ENCODE measurements around the gene ARSG. TPM values are rescaled to one million over a fixed set of nuclear protein-coding genes. Genes with fewer than 3 reads are reported as not detected.

Gene ARSG
- total and polyA plus RNA-seq, 4 experiments from 2014 or later, result 10.4 to 19.1 (median 13.1) TPM

GRCh38 chr17:68462381-68463210 is 171.3 kb downstream of the ARSG start:
- H3K27me3 ChIP-seq (ENCODE audit: insufficient read depth, low read length), result no peaks in the 10 kb centered on the region
- no peak overlapping the region for H3K27ac ChIP-seq (ENCODE audit: low read depth, low read length)
- intact Hi-C loops (cut with micrococcal nuclease), result loop anchor here (1.0 to 10.0 kb wide), 8 partner anchors 26 to 748 kb away; partner anchors contain the start of gene NOL11
- H3K36me3 Mint-ChIP-seq, result no peaks in the 10 kb centered on the region
- POLR2A ChIA-PET (ENCODE audit: partially characterized antibody), result interaction anchor here (0.6 to 8.9 kb wide), 3 partner anchors 23 to 389 kb away, joined by 3 to 107 read pairs (median 5); no protein-coding TSS in a partner anchor
- CTCF ChIA-PET (ENCODE audit: partially characterized antibody), result interaction anchor here (0.9 to 9.3 kb wide), 10 partner anchors 10 to 290 kb away, joined by 3 to 142 read pairs (median 4); partner anchors contain the start of gene AMZ2
- H3K4me3 Mint-ChIP-seq, result peak overlapping the region in 3 of 8 donors; percentile 6 to 59 (median 18)
- H3K9me3 ChIP-seq (ENCODE audit: control insufficient read depth in 1 of 2, low read length in 2 of 2), result no peaks in the 10 kb centered on the region
- no peaks in the 10 kb centered on the region for H3K36me3 ChIP-seq (ENCODE audit: insufficient read depth, low read length)
- H3K27ac Mint-ChIP-seq, result peak overlapping the region in 6 of 7 donors; percentile 19 to 90 (median 66)
- H3K4me3 ChIP-seq (ENCODE audit: low read length in 2 of 2), result no peak overlapping the region
- no peaks in the 10 kb centered on the region for H3K27me3 Mint-ChIP-seq
- DNase-seq, result peak; percentile 73 to 78 (median 77)
- peaks cover 47% of the 10 kb centered on the region for H3K4me1 ChIP-seq (ENCODE audit: insufficient read depth, low read length)
- no peaks in the 10 kb centered on the region for H3K9me3 Mint-ChIP-seq
- H3K4me1 Mint-ChIP-seq, result peaks cover 38 to 55% (median 44%) of the 10 kb centered on the region in 4 donors

GRCh38 chr17:68463211-68464019 is 172.1 kb downstream of the ARSG start:
- CTCF ChIA-PET (ENCODE audit: partially characterized antibody), result interaction anchor here (0.7 to 6.3 kb wide), 17 partner anchors 15 to 504 kb away, joined by 3 to 77 read pairs (median 4); no protein-coding TSS in a partner anchor
- H3K27me3 Mint-ChIP-seq, result no peaks in the 10 kb centered on the region
- Histone ChIP-seq H3K9me3 (ENCODE audit: control insufficient read depth in 1 of 2, low read length in 2 of 2) (no peaks in the 10 kb centered on the region), H3K27ac (ENCODE audit: low read depth, low read length) (no peak overlapping the region), H3K4me3 (ENCODE audit: low read length in 2 of 2) (no peak overlapping the region), H3K36me3 (ENCODE audit: insufficient read depth, low read length) (no peaks in the 10 kb centered on the region), H3K27me3 (ENCODE audit: insufficient read depth, low read length) (no peaks in the 10 kb centered on the region), H3K4me1 (ENCODE audit: insufficient read depth, low read length) (peaks cover 41% of the 10 kb centered on the region)
- peak overlapping the region in 1 of 8 donors; percentile 59 for H3K4me3 Mint-ChIP-seq
- no peaks in the 10 kb centered on the region for H3K9me3 Mint-ChIP-seq
- intact Hi-C loops (cut with micrococcal nuclease), result loop anchor here (1.0 to 10.0 kb wide), 8 partner anchors 27 to 749 kb away; partner anchors contain the start of gene NOL11
- peaks cover 34 to 47% (median 39%) of the 10 kb centered on the region in 4 donors for H3K4me1 Mint-ChIP-seq
- POLR2A ChIA-PET (ENCODE audit: partially characterized antibody), result no interaction called here
- no peaks in the 10 kb centered on the region for H3K36me3 Mint-ChIP-seq
- DNase-seq, result no peak
- peak overlapping the region in 5 of 7 donors; percentile 18 to 90 (median 66) for H3K27ac Mint-ChIP-seq

- DNase-seq, result no peak
- Mint-ChIP-seq H3K36me3 (no peaks in the 10 kb centered on the region), H3K27ac (no peak overlapping the region), H3K27me3 (peaks cover 2 to 7% of the 10 kb centered on the region in 2 donors), H3K9me3 (no peaks in the 10 kb centered on the region), H3K4me1 (peaks cover 0 to 4% (median 2%) of the 10 kb centered on the region in 4 donors), H3K4me3 (no peak overlapping the region)
- peaks cover 5% of the 10 kb centered on the region for H3K27me3 ChIP-seq (ENCODE audit: insufficient read depth, low read length)
- H3K36me3 ChIP-seq (ENCODE audit: insufficient read depth, low read length), result no peaks in the 10 kb centered on the region
- H3K9me3 ChIP-seq (ENCODE audit: control insufficient read depth in 1 of 2, low read length in 2 of 2), result no peaks in the 10 kb centered on the region
- no peak overlapping the region for H3K4me3 ChIP-seq (ENCODE audit: low read length in 2 of 2)
- intact Hi-C loops (cut with micrococcal nuclease), result loop anchor here (10.0 kb wide), 3 partner anchors 54 to 754 kb away; partner anchors contain the start of gene NOL11
- no peaks in the 10 kb centered on the region for H3K4me1 ChIP-seq (ENCODE audit: insufficient read depth, low read length)
- ChIA-PET POLR2A (ENCODE audit: partially characterized antibody) (no interaction called here), CTCF (ENCODE audit: partially characterized antibody) (interaction anchor here (0.7 to 6.3 kb wide), 12 partner anchors 10 to 412 kb away, joined by 3 to 77 read pairs (median 4); partner anchors contain the start of gene WIPI1)
- no peak overlapping the region for H3K27ac ChIP-seq (ENCODE audit: low read depth, low read length)
Measured at GRCh38 chr17:68468334-68468733, 177.0 kb downstream of the ARSG start.

GRCh38 chr17:68468788-68469187 is 177.5 kb downstream of the ARSG start:
- CTCF ChIA-PET (ENCODE audit: partially characterized antibody), result interaction anchor here (0.7 to 6.3 kb wide), 9 partner anchors 13 to 413 kb away, joined by 3 to 77 read pairs (median 4); partner anchors contain the start of gene WIPI1
- no peaks in the 10 kb centered on the region for H3K9me3 Mint-ChIP-seq
- Histone ChIP-seq H3K27me3 (ENCODE audit: insufficient read depth, low read length) (peaks cover 5% of the 10 kb centered on the region), H3K9me3 (ENCODE audit: control insufficient read depth in 1 of 2, low read length in 2 of 2) (no peaks in the 10 kb centered on the region), H3K27ac (ENCODE audit: low read depth, low read length) (no peak overlapping the region), H3K4me1 (ENCODE audit: insufficient read depth, low read length) (no peaks in the 10 kb centered on the region), H3K36me3 (ENCODE audit: insufficient read depth, low read length) (no peaks in the 10 kb centered on the region), H3K4me3 (ENCODE audit: low read length in 2 of 2) (no peak overlapping the region)
- no peaks in the 10 kb centered on the region for H3K36me3 Mint-ChIP-seq
- intact Hi-C loops (cut with micrococcal nuclease), result loop anchor here (10.0 kb wide), 3 partner anchors 54 to 754 kb away; partner anchors contain the start of gene NOL11
- POLR2A ChIA-PET (ENCODE audit: partially characterized antibody), result no interaction called here
- H3K27ac Mint-ChIP-seq, result no peak overlapping the region
- peaks cover 2 to 7% of the 10 kb centered on the region in 2 donors for H3K27me3 Mint-ChIP-seq
- H3K4me1 Mint-ChIP-seq, result peaks cover 0 to 4% (median 2%) of the 10 kb centered on the region in 4 donors
- no peak overlapping the region for H3K4me3 Mint-ChIP-seq
- no peak for DNase-seq

Small RNA genes lying within 50 kb of the gene (microRNA-seq; reads per million reads assigned to microRNA genes)
- not detected for gene MIR635 (ENCODE audit: borderline microRNAs expressed, borderline number of aligned reads, borderline replicate concordance)

Other genes starting within 250 kb of the ARSG start
- 10 to 100 TPM; 66.1 to 81.2 TPM for gene AMZ2, start 43.5 kb upstream of the ARSG start, total RNA-seq
- gene AMZ2, start 43.5 kb upstream of the ARSG start, polyA plus RNA-seq, result 100 to 1,000 TPM; 114 to 161 TPM
- 1 to 10 TPM; 6.9 to 7.4 TPM for gene SLC16A6, start 368 bp upstream of the ARSG start, total RNA-seq
- gene SLC16A6, start 368 bp upstream of the ARSG start, polyA plus RNA-seq, result 1 to 10 TPM; 1.7 to 2.0 TPM
- 10 to 100 TPM; 11.9 to 12.3 TPM for gene WIPI1, start 166.0 kb downstream of the ARSG start, total RNA-seq
- 1 to 10 TPM; 4.4 to 7.9 TPM for gene WIPI1, start 166.0 kb downstream of the ARSG start, polyA plus RNA-seq
- 100 to 1,000 TPM; 182 to 183 TPM for gene PRKAR1A, start 220.9 kb downstream of the ARSG start, total RNA-seq
- gene PRKAR1A, start 220.9 kb downstream of the ARSG start, polyA plus RNA-seq, result 100 to 1,000 TPM; 193 to 220 TPM